Measurements from ENCODE around the gene PDS5A.
"Not testable (repeated sequence)": the region's sequence is repeated elsewhere in the genome, so short reads cannot be mapped to it uniquely, and the experiment has no call there.

The PDS5A gene

DNA sequence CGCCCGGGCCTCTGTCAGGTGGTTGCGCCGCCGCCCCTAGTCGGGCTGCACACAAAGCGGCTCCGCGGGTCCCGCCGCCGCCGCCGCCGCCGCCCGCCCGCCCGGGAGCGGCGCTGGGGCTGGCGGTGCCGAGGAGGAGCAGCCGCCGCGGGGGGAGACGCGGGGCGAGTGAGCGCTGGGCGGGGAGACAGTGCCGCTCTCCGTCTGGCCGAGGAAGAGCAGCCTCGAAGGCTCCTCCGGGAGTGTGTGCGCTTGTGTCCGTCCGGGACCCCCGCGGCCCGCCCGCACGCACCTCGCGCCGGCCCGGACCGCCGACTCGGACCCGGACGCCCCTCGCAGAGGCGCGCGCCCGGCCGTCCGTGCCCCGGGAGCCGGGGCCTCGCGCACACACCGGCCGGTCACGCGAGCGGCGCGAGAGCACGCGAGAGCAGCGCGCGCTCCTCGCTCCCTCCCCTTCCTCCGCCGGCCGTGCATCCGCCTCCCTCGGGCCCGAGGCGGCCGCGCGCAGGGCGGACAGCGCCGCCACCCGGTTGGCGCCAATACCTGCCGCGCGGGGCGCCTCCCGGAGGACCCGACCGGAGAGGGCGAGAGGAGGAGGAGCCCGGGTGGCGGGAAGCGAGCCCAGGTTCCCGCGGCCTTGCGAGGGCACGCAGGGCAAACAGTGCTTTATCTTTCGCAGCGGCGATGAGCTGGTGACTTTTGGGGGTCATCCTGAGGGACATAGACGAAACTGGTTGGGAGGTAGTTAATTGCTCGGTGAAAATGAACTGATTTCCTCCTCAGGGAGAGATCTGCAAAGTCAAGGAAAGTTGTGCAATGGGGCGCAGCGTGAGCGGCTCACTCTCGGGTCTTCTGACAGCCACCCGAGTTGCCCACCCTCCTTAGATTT is at the start of gene PDS5A:
PDS5A (minus strand) TSS at position 423 of the 889 bp plus-strand sequence. CDS start 1,334 bp downstream, outside the sequence.
- peak; percentile 75 to 98 (median 82) for DNase-seq
- intact Hi-C loops (cut with DNase I): loop anchor here (1.0 to 5.0 kb wide), 4 partner anchors 80 to 508 kb away; partner anchors contain the start of genes N4BP2, SMIM14 and UGDH

DNA sequence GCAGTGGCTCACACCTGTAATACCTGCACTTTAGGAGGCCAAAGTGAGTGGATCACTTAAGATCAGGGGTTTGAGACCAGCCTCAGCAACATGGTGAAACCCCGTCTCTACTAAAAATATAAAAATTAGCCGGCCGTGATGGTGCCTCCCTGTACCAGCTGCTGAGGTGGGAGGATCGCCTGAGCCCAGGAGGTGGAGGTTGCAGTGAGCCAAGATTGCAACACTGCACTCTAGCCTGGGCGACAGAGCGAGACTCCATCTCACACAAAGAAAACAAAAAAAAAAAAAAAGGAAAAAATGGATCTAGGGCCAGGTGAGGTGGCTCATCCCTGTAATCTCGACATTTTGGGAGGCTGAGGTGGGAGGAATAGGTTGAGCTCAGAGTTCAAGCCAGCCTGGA is 46.3 kb upstream of the PDS5A start:
- DNase-seq; intact Hi-C loops (cut with DNase I): not testable (repeated sequence)

DNA sequence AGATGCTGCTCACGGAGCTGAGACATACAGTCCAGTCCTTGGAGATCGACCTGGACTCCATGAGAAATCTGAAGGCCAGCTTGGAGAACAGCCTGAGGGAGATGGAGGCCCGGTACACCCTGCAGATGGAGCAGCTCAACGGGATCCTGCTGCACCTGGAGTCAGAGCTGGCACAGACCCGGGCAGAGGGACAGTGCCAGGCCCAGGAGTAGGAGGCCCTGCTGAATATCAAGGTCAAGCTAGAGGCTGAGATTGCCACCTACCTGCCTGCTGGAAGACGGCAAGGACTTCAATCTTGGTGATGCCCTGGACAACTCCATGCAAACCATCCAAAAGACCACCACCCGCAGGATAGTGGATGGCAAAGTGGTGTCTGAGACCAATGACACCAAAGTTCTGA is 43.4 kb upstream of the PDS5A start:
- DNase-seq; intact Hi-C loops (cut with DNase I): not testable (repeated sequence)

GRCh38 chr4:40020221-40020620 is 42.5 kb upstream of the PDS5A start:
- intact Hi-C loops (cut with DNase I): no loop called here
- no peak for DNase-seq

GRCh38 chr4:40016007-40016406 is 38.3 kb upstream of the PDS5A start:
- intact Hi-C loops (cut with DNase I): no loop called here
- no peak for DNase-seq

- DNase-seq: no peak
- intact Hi-C loops (cut with DNase I): no loop called here
Observed at GRCh38 chr4:40003986-40004385, 26.3 kb upstream of the PDS5A start.

DNA sequence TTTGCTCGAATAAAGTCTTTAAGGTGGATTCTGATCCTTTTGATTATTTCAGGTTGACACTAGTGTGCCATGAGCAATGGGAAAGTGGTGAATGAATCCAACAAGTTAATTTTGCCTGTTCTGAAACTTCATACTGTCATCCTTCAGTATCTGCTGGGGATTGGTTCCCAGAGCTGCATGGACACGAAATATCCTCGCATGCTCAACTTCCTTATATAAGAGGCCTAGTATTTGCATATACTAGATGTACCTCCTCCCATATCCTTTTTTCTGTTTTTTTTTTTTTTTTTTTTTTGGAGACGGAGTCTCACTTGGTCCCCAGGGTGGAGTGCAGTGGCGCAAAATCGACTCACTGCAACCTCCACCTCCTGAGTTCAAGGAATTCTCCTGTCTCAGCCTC is 23.0 kb upstream of the PDS5A start:
- intact Hi-C loops (cut with DNase I): no loop called here
- no peak for DNase-seq

DNA sequence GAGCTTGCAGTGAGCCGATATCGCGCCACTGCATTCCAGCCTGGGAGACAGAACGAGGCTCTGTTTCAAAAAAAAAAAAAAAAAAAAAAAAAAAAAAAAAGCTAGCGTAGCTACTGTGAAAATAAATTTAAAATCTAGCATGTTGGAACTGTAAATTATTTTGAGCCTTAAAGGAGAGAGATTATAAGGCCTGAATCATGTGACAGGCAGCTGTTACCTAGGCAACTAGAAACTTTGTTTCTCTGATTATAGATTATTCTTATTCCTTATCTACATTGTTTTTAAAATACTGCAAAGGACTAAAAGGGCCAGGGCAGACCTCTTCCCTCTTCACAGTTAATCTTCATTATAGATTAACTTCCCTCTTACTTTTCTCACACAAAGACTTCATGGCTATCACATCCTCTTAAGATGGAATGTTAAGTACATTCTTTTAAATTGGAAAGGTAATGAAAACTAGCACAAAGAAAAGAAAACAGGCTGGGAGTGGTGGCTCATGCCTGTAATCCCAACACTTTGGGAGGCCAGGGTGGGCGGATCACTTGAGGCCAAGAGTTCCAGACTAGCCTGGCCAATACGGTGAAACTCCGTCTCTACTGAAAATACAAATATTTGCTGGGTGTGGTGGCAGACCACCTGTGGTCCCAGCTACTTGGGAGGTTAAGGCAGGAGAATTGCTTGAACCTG is 21.1 kb upstream of the PDS5A start:
- intact Hi-C loops (cut with DNase I): no loop called here
- no peak for DNase-seq

GRCh38 chr4:39996811-39997210 is 19.1 kb upstream of the PDS5A start:
- no peak for DNase-seq
- intact Hi-C loops (cut with DNase I): no loop called here

DNA sequence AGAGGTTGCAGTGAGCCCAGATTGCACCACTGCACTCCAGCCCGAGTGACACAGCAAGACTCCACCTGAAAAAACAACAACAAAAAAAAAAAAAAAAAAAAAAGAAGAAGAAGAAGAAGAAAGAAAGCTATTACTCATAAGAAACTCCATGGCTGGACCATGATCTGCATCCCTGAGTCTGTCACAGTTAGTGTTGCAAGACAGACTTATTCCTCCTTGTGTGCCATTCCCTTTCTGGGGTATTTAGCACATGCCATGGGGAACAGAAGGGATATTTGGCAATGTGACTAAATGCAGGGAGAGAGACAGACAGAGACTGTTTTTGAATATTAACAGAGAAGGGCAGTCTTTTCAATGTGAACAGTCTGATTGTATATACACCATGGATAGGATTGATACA is 16.7 kb upstream of the PDS5A start:
- no peak for DNase-seq
- intact Hi-C loops (cut with DNase I): no loop called here

DNA sequence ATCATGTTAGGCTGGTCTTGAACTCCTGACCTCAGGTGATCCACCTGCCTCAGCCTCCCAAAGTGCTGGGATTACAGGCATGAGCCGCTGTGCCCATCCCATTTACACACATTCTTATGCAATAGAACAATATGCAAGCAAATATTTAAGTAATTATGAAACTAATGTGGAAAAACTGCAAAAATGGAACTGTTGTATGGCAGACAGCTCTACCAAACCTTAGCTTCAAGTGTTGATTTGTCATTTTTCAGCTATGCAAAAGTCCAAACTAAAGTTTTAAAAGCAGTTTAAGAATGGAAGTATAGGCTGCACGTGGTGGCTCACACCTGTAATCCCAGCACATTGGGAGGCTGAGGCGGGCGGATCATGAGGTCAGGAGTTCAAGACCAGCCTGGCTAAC is 11.7 kb upstream of the PDS5A start:
- DNase-seq; intact Hi-C loops (cut with DNase I): not testable (repeated sequence)

DNA sequence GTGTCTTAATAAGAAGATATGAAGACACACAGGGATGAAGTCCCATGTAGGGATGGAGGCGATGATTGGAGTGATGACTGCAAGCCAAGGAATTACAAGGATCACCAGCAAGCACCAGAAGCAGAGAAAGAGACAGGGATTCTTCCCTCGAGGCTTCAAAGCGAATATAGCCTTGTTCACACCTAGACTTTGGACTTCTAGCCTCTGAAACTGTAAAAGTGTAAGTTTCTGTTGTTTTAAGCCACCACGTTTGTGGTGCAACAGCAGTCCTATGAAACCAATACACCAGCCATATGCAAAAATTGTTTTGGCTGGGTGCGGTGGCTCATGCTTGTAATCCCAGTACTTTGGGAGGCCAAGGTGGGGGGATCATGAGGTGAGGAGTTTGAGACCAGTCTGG is 9.8 kb upstream of the PDS5A start:
- DNase-seq: no peak
- intact Hi-C loops (cut with DNase I): no loop called here

- intact Hi-C loops (cut with DNase I): loop anchor here (5.0 kb wide), 1 partner anchor 78 kb away; the partner anchor contains the start of gene N4BP2
- DNase-seq: no peak
Observed at GRCh38 chr4:39978904-39979303, 1.2 kb upstream of the PDS5A start.

DNA sequence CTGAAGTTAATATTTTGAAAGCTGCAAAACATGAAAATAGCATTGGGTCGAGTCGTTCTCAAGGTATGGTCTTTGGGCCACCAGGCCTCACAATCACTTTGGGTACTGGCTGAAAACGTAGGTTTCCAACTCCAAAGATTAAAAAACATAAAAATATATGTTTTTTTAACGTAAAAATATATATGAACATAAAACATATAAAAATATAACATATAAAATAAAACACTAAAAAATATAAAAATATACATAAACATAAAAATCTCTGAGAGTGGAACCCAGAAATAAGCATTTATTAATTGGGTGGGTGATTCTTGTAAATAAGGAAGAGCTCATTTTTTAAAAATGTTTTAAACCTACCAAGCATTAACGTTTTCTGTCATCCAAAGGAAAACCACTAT is 666 bp upstream of the PDS5A start:
- intact Hi-C loops (cut with DNase I): loop anchor here (5.0 kb wide), 1 partner anchor 79 kb away; the partner anchor contains the start of gene N4BP2

GRCh38 chr4:39976945-39977488 is 694 bp downstream of the PDS5A start:
- DNase-seq: peak in 6 of 10 donors; percentile 16 to 91 (median 27)
- intact Hi-C loops (cut with DNase I): loop anchor here (1.0 to 5.0 kb wide), 5 partner anchors 80 to 508 kb away; partner anchors contain the start of genes N4BP2, SMIM14, UBE2K and UGDH

More for the DNA sequence above, 666 bp upstream of the PDS5A start:
- DNase-seq: no peak

- intact Hi-C loops (cut with DNase I): loop anchor here (1.0 to 5.0 kb wide), 4 partner anchors 81 to 450 kb away; partner anchors contain the start of genes N4BP2, SMIM14, UBE2K and UGDH
- DNase-seq: peak; percentile 52 to 95 (median 72)
Observed at GRCh38 chr4:39976141-39976944, 1.4 kb downstream of the PDS5A start.

DNA sequence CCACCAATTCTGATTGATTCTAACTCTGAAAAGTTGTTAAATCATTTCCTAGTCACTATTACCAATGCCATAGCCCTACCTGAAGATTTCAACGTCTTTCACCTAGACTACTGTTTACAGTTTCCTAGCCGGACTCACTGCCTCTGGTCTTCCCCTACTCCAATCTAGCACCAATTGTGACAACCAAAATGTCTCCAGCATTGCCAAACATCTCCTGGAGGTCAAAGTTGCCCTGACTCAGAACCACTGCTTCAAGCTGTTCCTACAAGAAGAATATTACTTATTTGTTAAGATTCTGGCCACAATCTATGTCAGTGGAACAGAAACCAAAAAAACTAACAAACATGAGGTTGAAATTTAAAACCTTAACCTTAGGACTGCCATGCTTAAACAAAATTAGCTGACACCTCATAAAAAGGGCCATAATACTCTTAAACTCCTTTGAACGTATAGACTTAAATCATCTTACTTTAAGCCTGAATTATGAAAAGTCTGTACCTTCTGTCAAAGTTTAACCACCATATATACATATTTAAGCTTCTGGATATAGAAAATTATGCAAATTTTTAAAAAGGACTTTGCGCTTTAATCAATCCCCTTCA is 2.1 kb downstream of the PDS5A start:
- intact Hi-C loops (cut with DNase I): loop anchor here (1.0 to 5.0 kb wide), 4 partner anchors 82 to 449 kb away; partner anchors contain the start of genes N4BP2, SMIM14, UBE2K and UGDH
- DNase-seq: no peak

GRCh38 chr4:39973052-39973451 is 4.7 kb downstream of the PDS5A start:
- DNase-seq; intact Hi-C loops (cut with DNase I): not testable (repeated sequence)
